ENCODE data around the gene IL17REL. TPM values are rescaled to one million over a fixed set of nuclear protein-coding genes. Genes with fewer than 3 reads are reported as not detected.

The IL17REL gene
- total RNA-seq, 1 donor from 2014 or later = not detected

- intact Hi-C loops (cut with DNase I) = no loop called here
- Histone ChIP-seq H3K4me3 (no peak overlapping the region), H3K27ac (no peak overlapping the region), H3K36me3 (no peaks in the 10 kb centered on the region), H3K4me1 (no peaks in the 10 kb centered on the region), H3K27me3 (no peaks in the 10 kb centered on the region), H3K9me3 (no peaks in the 10 kb centered on the region)
- DNase-seq (ENCODE audit: low spot score in 2 of 2) = no peak
- TF ChIP-seq CTCF (IDR thresholded peaks at IDR 0.05) = no peak
Measured at GRCh38 chr22:49998718-49999062, 13.9 kb downstream of the IL17REL start.

GRCh38 chr22:49997932-49998717 is 14.4 kb downstream of the IL17REL start:
- no peaks in the 10 kb centered on the region for H3K36me3 ChIP-seq
- no peaks in the 10 kb centered on the region for H3K4me1 ChIP-seq
- no peak for DNase-seq (ENCODE audit: low spot score in 2 of 2)
- H3K27me3 ChIP-seq = no peaks in the 10 kb centered on the region
- H3K4me3 ChIP-seq = no peak overlapping the region
- intact Hi-C loops (cut with DNase I) = no loop called here
- no peak for TF ChIP-seq CTCF (IDR thresholded peaks at IDR 0.05)
- no peaks in the 10 kb centered on the region for H3K9me3 ChIP-seq
- H3K27ac ChIP-seq = no peak overlapping the region

- TF ChIP-seq CTCF (IDR thresholded peaks at IDR 0.05) = no peak
- Histone ChIP-seq H3K36me3 (no peaks in the 10 kb centered on the region), H3K27ac (no peak overlapping the region), H3K9me3 (no peaks in the 10 kb centered on the region), H3K27me3 (no peaks in the 10 kb centered on the region), H3K4me3 (no peak overlapping the region), H3K4me1 (no peaks in the 10 kb centered on the region)
- peak in 1 of 2 donors; percentile 58 for DNase-seq (ENCODE audit: low spot score in 2 of 2)
- intact Hi-C loops (cut with DNase I) = no loop called here
Measured at GRCh38 chr22:49997251-49997599, 15.3 kb downstream of the IL17REL start.

- no peak for TF ChIP-seq CTCF (IDR thresholded peaks at IDR 0.05)
- no peaks in the 10 kb centered on the region for H3K36me3 ChIP-seq
- intact Hi-C loops (cut with DNase I) = no loop called here
- H3K4me1 ChIP-seq = no peaks in the 10 kb centered on the region
- DNase-seq (ENCODE audit: low spot score in 2 of 2) = no peak
- H3K27me3 ChIP-seq = no peaks in the 10 kb centered on the region
- no peak overlapping the region for H3K4me3 ChIP-seq
- peaks cover 0 to under 1% of the 10 kb centered on the region in 2 donors for H3K9me3 ChIP-seq
- H3K27ac ChIP-seq = no peak overlapping the region
Measured at GRCh38 chr22:49996518-49997250, 15.9 kb downstream of the IL17REL start.

GRCh38 chr22:49996119-49996517 is 16.4 kb downstream of the IL17REL start:
- DNase-seq (ENCODE audit: low spot score in 2 of 2) = no peak
- H3K27ac ChIP-seq = no peak overlapping the region
- H3K36me3 ChIP-seq = no peaks in the 10 kb centered on the region
- intact Hi-C loops (cut with DNase I) = no loop called here
- H3K9me3 ChIP-seq = peaks cover 5 to 6% of the 10 kb centered on the region in 2 donors
- no peak for TF ChIP-seq CTCF (IDR thresholded peaks at IDR 0.05)
- H3K4me1 ChIP-seq = no peaks in the 10 kb centered on the region
- no peaks in the 10 kb centered on the region for H3K27me3 ChIP-seq
- no peak overlapping the region for H3K4me3 ChIP-seq

Measured in ascending aorta (tissue), 2 donors.